DMS114 treated with DMSO at 0.1 percent for 48 hours (cell line): Measurements from ENCODE around the gene COL17A1.

Experiments used
- DNase-seq: peaks from one replicate; lab custom pipeline; 2025; ENCODE audit not compliant: unreplicated experiment; lab: John Stamatoyannopoulos, UW

The COL17A1 gene

GRCh38 chr10:104098358-104098925, 12.8 kb upstream of the COL17A1 start:
- DNase-seq, result no peak

- DNase-seq, result no peak
Measured at GRCh38 chr10:104096692-104097091, 11.0 kb upstream of the COL17A1 start.

GRCh38 chr10:104092749-104093148, 7.1 kb upstream of the COL17A1 start:
- no peak for DNase-seq

- DNase-seq, result no peak
Measured at GRCh38 chr10:104090611-104091010, 4.9 kb upstream of the COL17A1 start.

GRCh38 chr10:104089621-104090020, 3.9 kb upstream of the COL17A1 start:
- DNase-seq, result no peak

- no peak for DNase-seq
Measured at GRCh38 chr10:104088239-104088638, 2.6 kb upstream of the COL17A1 start.

GRCh38 chr10:104084482-104085142, 1.1 kb downstream of the COL17A1 start:
- no peak for DNase-seq

- DNase-seq, result no peak
Measured at GRCh38 chr10:104081998-104082397, 3.7 kb downstream of the COL17A1 start.

- no peak for DNase-seq
Measured at GRCh38 chr10:104080762-104081161, 4.9 kb downstream of the COL17A1 start.

GRCh38 chr10:104077663-104078151, 8.0 kb downstream of the COL17A1 start:
- no peak for DNase-seq

- no peak for DNase-seq
Measured at GRCh38 chr10:104077247-104077646, 8.4 kb downstream of the COL17A1 start.

GRCh38 chr10:104076743-104077160, 8.9 kb downstream of the COL17A1 start:
- no peak for DNase-seq

- no peak for DNase-seq
Measured at GRCh38 chr10:104074505-104074904, 11.2 kb downstream of the COL17A1 start.

GRCh38 chr10:104072786-104073185, 12.9 kb downstream of the COL17A1 start:
- DNase-seq, result no peak

GRCh38 chr10:104069613-104070012, 16.1 kb downstream of the COL17A1 start:
- no peak for DNase-seq

GRCh38 chr10:104067525-104067924, 18.2 kb downstream of the COL17A1 start:
- no peak for DNase-seq

GRCh38 chr10:104066945-104067344, 18.7 kb downstream of the COL17A1 start:
- DNase-seq, result no peak

GRCh38 chr10:104065748-104066147, 19.9 kb downstream of the COL17A1 start:
- no peak for DNase-seq

- no peak for DNase-seq
Measured at GRCh38 chr10:104061196-104061595, 24.5 kb downstream of the COL17A1 start.

- no peak for DNase-seq
Measured at GRCh38 chr10:104059364-104059763, 26.3 kb downstream of the COL17A1 start.

- DNase-seq, result no peak
Measured at GRCh38 chr10:104057717-104058116, 28.0 kb downstream of the COL17A1 start.

- DNase-seq, result no peak
Measured at GRCh38 chr10:104056619-104057273, 28.9 kb downstream of the COL17A1 start.
